ENCODE results near the gene RAB40C. TPM values are rescaled to one million over a fixed set of nuclear protein-coding genes. Genes with fewer than 3 reads are reported as not detected.

Gene RAB40C
- polyA plus RNA-seq, 2 of the 4 experiments (the other 2 are of a cell fraction): 4.4 to 9.7 TPM

DNA sequence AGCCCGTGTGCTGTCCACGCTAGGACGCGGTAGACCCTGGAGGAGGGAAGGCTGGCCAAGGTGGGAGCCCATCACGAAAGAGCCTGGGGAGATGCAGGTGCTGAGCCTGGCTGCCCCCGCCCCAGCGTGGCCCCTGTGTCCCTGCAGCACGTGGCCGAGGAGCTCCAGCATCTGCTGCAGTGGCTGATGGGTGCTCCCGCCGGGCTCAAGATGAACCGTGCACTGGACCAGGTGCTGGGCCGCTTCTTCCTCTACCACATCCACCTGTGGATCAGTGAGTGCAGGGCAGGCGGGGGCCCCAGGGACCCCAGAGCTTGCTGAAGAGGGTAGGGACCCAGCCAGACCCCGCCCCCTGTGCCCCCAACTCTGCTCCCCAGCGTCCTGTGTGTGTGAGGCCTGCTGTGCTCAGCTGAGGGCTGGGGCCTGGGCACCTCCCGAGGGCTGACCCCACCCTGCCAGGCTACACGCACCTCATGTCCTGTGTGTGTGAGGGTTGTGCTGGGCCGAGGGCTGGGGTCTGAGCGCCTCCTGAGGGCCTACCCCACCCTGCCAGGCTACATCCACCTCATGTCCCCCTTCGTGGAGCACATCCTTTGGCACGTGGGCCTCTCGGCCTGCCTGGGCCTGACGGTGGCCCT is 11.5 kb upstream of the RAB40C start:
- TF ChIP-seq, protein P1, sequence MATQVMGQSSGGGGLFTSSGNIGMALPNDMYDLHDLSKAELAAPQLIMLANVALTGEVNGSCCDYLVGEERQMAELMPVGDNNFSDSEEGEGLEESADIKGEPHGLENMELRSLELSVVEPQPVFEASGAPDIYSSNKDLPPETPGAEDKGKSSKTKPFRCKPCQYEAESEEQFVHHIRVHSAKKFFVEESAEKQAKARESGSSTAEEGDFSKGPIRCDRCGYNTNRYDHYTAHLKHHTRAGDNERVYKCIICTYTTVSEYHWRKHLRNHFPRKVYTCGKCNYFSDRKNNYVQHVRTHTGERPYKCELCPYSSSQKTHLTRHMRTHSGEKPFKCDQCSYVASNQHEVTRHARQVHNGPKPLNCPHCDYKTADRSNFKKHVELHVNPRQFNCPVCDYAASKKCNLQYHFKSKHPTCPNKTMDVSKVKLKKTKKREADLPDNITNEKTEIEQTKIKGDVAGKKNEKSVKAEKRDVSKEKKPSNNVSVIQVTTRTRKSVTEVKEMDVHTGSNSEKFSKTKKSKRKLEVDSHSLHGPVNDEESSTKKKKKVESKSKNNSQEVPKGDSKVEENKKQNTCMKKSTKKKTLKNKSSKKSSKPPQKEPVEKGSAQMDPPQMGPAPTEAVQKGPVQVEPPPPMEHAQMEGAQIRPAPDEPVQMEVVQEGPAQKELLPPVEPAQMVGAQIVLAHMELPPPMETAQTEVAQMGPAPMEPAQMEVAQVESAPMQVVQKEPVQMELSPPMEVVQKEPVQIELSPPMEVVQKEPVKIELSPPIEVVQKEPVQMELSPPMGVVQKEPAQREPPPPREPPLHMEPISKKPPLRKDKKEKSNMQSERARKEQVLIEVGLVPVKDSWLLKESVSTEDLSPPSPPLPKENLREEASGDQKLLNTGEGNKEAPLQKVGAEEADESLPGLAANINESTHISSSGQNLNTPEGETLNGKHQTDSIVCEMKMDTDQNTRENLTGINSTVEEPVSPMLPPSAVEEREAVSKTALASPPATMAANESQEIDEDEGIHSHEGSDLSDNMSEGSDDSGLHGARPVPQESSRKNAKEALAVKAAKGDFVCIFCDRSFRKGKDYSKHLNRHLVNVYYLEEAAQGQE (IDR thresholded peaks at IDR 0.05): no peak
- TF ChIP-seq BHLHE40 (IDR thresholded peaks at IDR 0.05; ENCODE audit: low read depth, low read length): no peak
- Histone ChIP-seq H3K4me1 (peaks cover 6% of the 10 kb centered on the region; the same call in 2 of the 3 replicates), H3K9me3 (no peaks in the 10 kb centered on the region), H3K4me3 (no peak overlapping the region), H3K27ac (peak overlapping the region in 1 of 2 experiments; percentile 78; a peak in 1 of 6 replicates), H3K4me2 (peak overlapping the region; percentile 82)
- ChIA-PET CTCF (interaction anchor here (0.7 to 7.1 kb wide), 12 partner anchors 10 to 84 kb away, joined by 3 to 105 read pairs (median 4); partner anchors contain the start of genes METTL26, PIGQ and RHOT2), POLR2A (interaction anchor here (1.0 kb wide), 1 partner anchor 10 kb away, joined by 3 read pairs; no protein-coding TSS in a partner anchor)
- DNase-seq (ENCODE audit: low read depth in 1 of 2, low spot score in 1 of 2): no peak
- ATAC-seq: peak in 1 of 2 experiments; percentile 8; a peak in 3 of 6 replicates
- WGBS (ENCODE audit: missing lambda C conversion rate): 87% methylated on average over 17 of the region's 24 CpGs
- no peak for FAIRE-seq

DNA sequence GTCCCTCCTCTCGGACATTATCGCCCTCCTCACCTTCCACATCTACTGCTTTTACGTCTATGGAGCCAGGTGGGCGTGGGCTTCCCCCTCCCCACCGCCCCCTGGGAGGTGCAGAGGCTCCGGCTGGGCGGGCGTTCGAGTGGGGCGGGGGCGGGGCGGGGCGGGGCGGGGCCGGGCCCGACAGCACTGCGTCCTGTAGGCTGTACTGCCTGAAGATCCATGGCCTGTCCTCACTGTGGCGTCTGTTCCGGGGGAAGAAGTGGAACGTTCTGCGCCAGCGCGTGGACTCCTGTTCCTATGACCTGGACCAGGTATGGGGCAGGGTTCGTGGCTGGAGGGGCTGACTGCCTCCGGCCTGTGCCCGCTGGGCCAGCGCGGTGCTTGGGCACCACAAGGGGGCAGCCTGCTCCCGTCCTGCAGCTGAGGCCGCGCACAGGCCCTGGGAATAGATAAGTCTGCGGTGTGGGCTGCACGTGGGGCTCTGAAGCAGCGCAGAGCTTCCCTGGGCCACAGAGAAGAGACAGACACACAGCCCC is 10.9 kb upstream of the RAB40C start:
- no peak for FAIRE-seq
- POLR2A ChIA-PET: interaction anchor here (1.0 kb wide), 1 partner anchor 10 kb away, joined by 3 read pairs; no protein-coding TSS in a partner anchor
- H3K4me1 ChIP-seq: peaks cover 6% of the 10 kb centered on the region; the same call in 2 of the 3 replicates
- CTCF ChIA-PET: interaction anchor here (0.5 to 7.1 kb wide), 23 partner anchors 10 to 177 kb away, joined by 3 to 105 read pairs (median 3); partner anchors contain the start of genes METTL26, PIGQ, RAB40C and RHOT2
- no peaks in the 10 kb centered on the region for H3K9me3 ChIP-seq
- ATAC-seq: peak; percentile 72 to 89
- H3K4me3 ChIP-seq: 0 out of 3 replicates have a peak overlapping the region, but pooled peaks have one; percentile 29
- WGBS (ENCODE audit: missing lambda C conversion rate): 54% methylated on average over 4 of the region's 34 CpGs
- peak overlapping the region; percentile 82 for H3K4me2 ChIP-seq
- peak; percentile 61 to 84 for DNase-seq (ENCODE audit: low read depth in 1 of 2, low spot score in 1 of 2)
- peak overlapping the region in 1 of 2 experiments; percentile 78; a peak in 2 of 6 replicates for H3K27ac ChIP-seq
- TF ChIP-seq SMC3 (IDR thresholded peaks at IDR 0.05) (peak; percentile 68), JUNB (IDR thresholded peaks at IDR 0.05) (no peak), FOXS1 (CRISPR knock-in tag; IDR thresholded peaks at IDR 0.05) (no peak), HOXB5 (CRISPR knock-in tag; IDR thresholded peaks at IDR 0.05) (no peak), FOSL2 (IDR thresholded peaks at IDR 0.05) (no peak), FOSL2 (CRISPR knock-in tag; IDR thresholded peaks at IDR 0.05) (no peak), EHF (CRISPR knock-in tag; IDR thresholded peaks at IDR 0.05) (no peak), TP53 (CRISPR knock-in tag; IDR thresholded peaks at IDR 0.05) (no peak), JUN (IDR thresholded peaks at IDR 0.05) (peak in 1 of 2 experiments; percentile 40; a peak in 2 of 5 replicates), EP300 (IDR thresholded peaks at IDR 0.05) (no peak), HOXA7 (CRISPR knock-in tag; IDR thresholded peaks at IDR 0.05) (no peak), CHD2 (IDR thresholded peaks at IDR 0.05; ENCODE audit: low read length, partially characterized antibody) (no peak), ZFP36 (IDR thresholded peaks at IDR 0.05; ENCODE audit: borderline replicate concordance, partially characterized antibody) (no peak), HDAC2 (IDR thresholded peaks at IDR 0.05) (no peak), RCOR1 (IDR thresholded peaks at IDR 0.05; ENCODE audit: low read depth, low read length) (no peak)
- TF ChIP-seq, protein P2, sequence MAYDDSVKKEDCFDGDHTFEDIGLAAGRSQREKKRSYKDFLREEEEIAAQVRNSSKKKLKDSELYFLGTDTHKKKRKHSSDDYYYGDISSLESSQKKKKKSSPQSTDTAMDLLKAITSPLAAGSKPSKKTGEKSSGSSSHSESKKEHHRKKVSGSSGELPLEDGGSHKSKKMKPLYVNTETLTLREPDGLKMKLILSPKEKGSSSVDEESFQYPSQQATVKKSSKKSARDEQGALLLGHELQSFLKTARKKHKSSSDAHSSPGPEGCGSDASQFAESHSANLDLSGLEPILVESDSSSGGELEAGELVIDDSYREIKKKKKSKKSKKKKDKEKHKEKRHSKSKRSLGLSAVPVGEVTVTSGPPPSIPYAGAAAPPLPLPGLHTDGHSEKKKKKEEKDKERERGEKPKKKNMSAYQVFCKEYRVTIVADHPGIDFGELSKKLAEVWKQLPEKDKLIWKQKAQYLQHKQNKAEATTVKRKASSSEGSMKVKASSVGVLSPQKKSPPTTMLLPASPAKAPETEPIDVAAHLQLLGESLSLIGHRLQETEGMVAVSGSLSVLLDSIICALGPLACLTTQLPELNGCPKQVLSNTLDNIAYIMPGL (CRISPR knock-in tag; IDR thresholded peaks at IDR 0.05; ENCODE audit: borderline replicate concordance): no peak
- TF ChIP-seq, protein P3, sequence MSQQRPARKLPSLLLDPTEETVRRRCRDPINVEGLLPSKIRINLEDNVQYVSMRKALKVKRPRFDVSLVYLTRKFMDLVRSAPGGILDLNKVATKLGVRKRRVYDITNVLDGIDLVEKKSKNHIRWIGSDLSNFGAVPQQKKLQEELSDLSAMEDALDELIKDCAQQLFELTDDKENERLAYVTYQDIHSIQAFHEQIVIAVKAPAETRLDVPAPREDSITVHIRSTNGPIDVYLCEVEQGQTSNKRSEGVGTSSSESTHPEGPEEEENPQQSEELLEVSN (IDR thresholded peaks at IDR 0.05; ENCODE audit: borderline replicate concordance, low read depth): no peak
- TF ChIP-seq, protein P4, sequence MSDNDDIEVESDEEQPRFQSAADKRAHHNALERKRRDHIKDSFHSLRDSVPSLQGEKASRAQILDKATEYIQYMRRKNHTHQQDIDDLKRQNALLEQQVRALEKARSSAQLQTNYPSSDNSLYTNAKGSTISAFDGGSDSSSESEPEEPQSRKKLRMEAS (IDR thresholded peaks at IDR 0.05): peak; percentile 76
- TF ChIP-seq, protein P5, sequence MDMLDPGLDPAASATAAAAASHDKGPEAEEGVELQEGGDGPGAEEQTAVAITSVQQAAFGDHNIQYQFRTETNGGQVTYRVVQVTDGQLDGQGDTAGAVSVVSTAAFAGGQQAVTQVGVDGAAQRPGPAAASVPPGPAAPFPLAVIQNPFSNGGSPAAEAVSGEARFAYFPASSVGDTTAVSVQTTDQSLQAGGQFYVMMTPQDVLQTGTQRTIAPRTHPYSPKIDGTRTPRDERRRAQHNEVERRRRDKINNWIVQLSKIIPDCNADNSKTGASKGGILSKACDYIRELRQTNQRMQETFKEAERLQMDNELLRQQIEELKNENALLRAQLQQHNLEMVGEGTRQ (IDR thresholded peaks at IDR 0.05): no peak
- TF ChIP-seq, protein P6, sequence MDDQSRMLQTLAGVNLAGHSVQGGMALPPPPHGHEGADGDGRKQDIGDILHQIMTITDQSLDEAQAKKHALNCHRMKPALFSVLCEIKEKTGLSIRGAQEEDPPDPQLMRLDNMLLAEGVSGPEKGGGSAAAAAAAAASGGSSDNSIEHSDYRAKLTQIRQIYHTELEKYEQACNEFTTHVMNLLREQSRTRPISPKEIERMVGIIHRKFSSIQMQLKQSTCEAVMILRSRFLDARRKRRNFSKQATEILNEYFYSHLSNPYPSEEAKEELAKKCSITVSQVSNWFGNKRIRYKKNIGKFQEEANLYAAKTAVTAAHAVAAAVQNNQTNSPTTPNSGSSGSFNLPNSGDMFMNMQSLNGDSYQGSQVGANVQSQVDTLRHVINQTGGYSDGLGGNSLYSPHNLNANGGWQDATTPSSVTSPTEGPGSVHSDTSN (IDR thresholded peaks at IDR 0.05): 0 out of 2 replicates have a peak, but pooled peaks have one; percentile 47
- TF ChIP-seq, protein P7, sequence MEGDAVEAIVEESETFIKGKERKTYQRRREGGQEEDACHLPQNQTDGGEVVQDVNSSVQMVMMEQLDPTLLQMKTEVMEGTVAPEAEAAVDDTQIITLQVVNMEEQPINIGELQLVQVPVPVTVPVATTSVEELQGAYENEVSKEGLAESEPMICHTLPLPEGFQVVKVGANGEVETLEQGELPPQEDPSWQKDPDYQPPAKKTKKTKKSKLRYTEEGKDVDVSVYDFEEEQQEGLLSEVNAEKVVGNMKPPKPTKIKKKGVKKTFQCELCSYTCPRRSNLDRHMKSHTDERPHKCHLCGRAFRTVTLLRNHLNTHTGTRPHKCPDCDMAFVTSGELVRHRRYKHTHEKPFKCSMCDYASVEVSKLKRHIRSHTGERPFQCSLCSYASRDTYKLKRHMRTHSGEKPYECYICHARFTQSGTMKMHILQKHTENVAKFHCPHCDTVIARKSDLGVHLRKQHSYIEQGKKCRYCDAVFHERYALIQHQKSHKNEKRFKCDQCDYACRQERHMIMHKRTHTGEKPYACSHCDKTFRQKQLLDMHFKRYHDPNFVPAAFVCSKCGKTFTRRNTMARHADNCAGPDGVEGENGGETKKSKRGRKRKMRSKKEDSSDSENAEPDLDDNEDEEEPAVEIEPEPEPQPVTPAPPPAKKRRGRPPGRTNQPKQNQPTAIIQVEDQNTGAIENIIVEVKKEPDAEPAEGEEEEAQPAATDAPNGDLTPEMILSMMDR (IDR thresholded peaks at IDR 0.05): peak; percentile 82
- TF ChIP-seq, protein P8, sequence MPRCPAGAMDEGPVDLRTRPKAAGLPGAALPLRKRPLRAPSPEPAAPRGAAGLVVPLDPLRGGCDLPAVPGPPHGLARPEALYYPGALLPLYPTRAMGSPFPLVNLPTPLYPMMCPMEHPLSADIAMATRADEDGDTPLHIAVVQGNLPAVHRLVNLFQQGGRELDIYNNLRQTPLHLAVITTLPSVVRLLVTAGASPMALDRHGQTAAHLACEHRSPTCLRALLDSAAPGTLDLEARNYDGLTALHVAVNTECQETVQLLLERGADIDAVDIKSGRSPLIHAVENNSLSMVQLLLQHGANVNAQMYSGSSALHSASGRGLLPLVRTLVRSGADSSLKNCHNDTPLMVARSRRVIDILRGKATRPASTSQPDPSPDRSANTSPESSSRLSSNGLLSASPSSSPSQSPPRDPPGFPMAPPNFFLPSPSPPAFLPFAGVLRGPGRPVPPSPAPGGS (IDR thresholded peaks at IDR 0.05): no peak

Data from A549 (cell line).